Measurements from ENCODE around the gene HBP1.

HBP1 gene

GRCh38 chr7:107158028-107158427, 10.8 kb upstream of the HBP1 start:
- Histone ChIP-seq H3K9me2 (replicated peaks; ENCODE audit: insufficient read depth, low read length) (no peaks in the 10 kb centered on the region), H3F3A (ENCODE audit: insufficient read depth) (no peaks in the 10 kb centered on the region), H2AFZ (ENCODE audit: low read depth, low read length, severe bottlenecking) (no peak overlapping the region), H3K4me3 (ENCODE audit: insufficient read depth, low read length, poor library complexity, severe bottlenecking) (no peak overlapping the region), H4K20me1 (ENCODE audit: low read depth, low read length) (no peaks in the 10 kb centered on the region), H3K27me3 (ENCODE audit: low read length) (no peaks in the 10 kb centered on the region), H3K9ac (ENCODE audit: low read length) (no peak overlapping the region), H3K4me2 (ENCODE audit: low read depth, low read length, poor library complexity, severe bottlenecking) (no peak overlapping the region), H3K27ac (ENCODE audit: low read depth, low read length) (no peak overlapping the region), H3K79me2 (ENCODE audit: insufficient read depth, low read length) (no peaks in the 10 kb centered on the region), H3K9me3 (ENCODE audit: insufficient read depth, low read length) (no peaks in the 10 kb centered on the region), H3K36me3 (ENCODE audit: low read length) (no peaks in the 10 kb centered on the region)
- no peak for TF ChIP-seq EZH2phosphoT487 (conservative IDR thresholded peaks at IDR 0.05; ENCODE audit: low read length)
- TF ChIP-seq, protein P1, sequence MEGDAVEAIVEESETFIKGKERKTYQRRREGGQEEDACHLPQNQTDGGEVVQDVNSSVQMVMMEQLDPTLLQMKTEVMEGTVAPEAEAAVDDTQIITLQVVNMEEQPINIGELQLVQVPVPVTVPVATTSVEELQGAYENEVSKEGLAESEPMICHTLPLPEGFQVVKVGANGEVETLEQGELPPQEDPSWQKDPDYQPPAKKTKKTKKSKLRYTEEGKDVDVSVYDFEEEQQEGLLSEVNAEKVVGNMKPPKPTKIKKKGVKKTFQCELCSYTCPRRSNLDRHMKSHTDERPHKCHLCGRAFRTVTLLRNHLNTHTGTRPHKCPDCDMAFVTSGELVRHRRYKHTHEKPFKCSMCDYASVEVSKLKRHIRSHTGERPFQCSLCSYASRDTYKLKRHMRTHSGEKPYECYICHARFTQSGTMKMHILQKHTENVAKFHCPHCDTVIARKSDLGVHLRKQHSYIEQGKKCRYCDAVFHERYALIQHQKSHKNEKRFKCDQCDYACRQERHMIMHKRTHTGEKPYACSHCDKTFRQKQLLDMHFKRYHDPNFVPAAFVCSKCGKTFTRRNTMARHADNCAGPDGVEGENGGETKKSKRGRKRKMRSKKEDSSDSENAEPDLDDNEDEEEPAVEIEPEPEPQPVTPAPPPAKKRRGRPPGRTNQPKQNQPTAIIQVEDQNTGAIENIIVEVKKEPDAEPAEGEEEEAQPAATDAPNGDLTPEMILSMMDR (IDR thresholded peaks at IDR 0.05; ENCODE audit: insufficient read depth, low read length, poor library complexity, severe bottlenecking) = no peak

- H3K79me2 ChIP-seq (ENCODE audit: insufficient read depth, low read length) = no peaks in the 10 kb centered on the region
- no peaks in the 10 kb centered on the region for H3K27me3 ChIP-seq (ENCODE audit: low read length)
Observed at GRCh38 chr7:107160389-107160788, 8.4 kb upstream of the HBP1 start.

DNA sequence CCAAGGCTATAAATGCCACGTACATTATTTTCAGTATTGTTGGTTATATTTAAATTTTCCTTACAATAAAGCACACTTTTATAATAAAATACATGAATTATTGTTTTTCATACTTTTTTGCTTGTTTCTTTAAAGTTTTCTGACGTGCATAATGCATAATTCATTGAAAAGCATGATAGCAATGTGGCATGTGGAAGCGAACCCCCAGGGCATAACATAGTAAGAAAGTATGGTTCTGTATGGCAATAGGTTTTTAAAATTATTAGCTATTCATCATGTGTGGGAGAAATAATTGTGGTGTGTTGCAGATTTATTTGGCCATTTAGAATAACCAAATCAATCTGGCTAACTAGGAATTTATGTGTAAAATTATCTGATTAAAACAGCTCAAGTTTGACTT, 7.4 kb upstream of the HBP1 start:
- Histone ChIP-seq H3K4me2 (ENCODE audit: low read depth, low read length, poor library complexity, severe bottlenecking) (no peak overlapping the region), H3K27me3 (ENCODE audit: low read length) (no peaks in the 10 kb centered on the region), H3K9me3 (ENCODE audit: insufficient read depth, low read length) (no peaks in the 10 kb centered on the region), H3K9me2 (replicated peaks; ENCODE audit: insufficient read depth, low read length) (no peaks in the 10 kb centered on the region), H3K36me3 (ENCODE audit: low read length) (no peaks in the 10 kb centered on the region), H3K27ac (ENCODE audit: low read depth, low read length) (no peak overlapping the region), H3K9ac (ENCODE audit: low read length) (no peak overlapping the region), H3K79me2 (ENCODE audit: insufficient read depth, low read length) (no peaks in the 10 kb centered on the region), H4K20me1 (ENCODE audit: low read depth, low read length) (no peaks in the 10 kb centered on the region), H3F3A (ENCODE audit: insufficient read depth) (no peaks in the 10 kb centered on the region), H2AFZ (ENCODE audit: low read depth, low read length, severe bottlenecking) (no peak overlapping the region), H3K4me3 (ENCODE audit: insufficient read depth, low read length, poor library complexity, severe bottlenecking) (no peak overlapping the region)
- TF ChIP-seq, protein P1 (IDR thresholded peaks at IDR 0.05; ENCODE audit: insufficient read depth, low read length, poor library complexity, severe bottlenecking) = no peak
- TF ChIP-seq EZH2phosphoT487 (conservative IDR thresholded peaks at IDR 0.05; ENCODE audit: low read length) = no peak

More at GRCh38 chr7:107160389-107160788, 8.4 kb upstream of the HBP1 start:
- no peaks in the 10 kb centered on the region for H3F3A ChIP-seq (ENCODE audit: insufficient read depth)
- no peak overlapping the region for H3K27ac ChIP-seq (ENCODE audit: low read depth, low read length)
- no peaks in the 10 kb centered on the region for H3K9me3 ChIP-seq (ENCODE audit: insufficient read depth, low read length)
- H3K9ac ChIP-seq (ENCODE audit: low read length) = no peak overlapping the region
- H3K4me3 ChIP-seq (ENCODE audit: insufficient read depth, low read length, poor library complexity, severe bottlenecking) = no peak overlapping the region
- H4K20me1 ChIP-seq (ENCODE audit: low read depth, low read length) = no peaks in the 10 kb centered on the region
- TF ChIP-seq, protein P1 (IDR thresholded peaks at IDR 0.05; ENCODE audit: insufficient read depth, low read length, poor library complexity, severe bottlenecking) = no peak
- TF ChIP-seq EZH2phosphoT487 (conservative IDR thresholded peaks at IDR 0.05; ENCODE audit: low read length) = no peak
- H3K4me2 ChIP-seq (ENCODE audit: low read depth, low read length, poor library complexity, severe bottlenecking) = no peak overlapping the region
- no peak overlapping the region for H2AFZ ChIP-seq (ENCODE audit: low read depth, low read length, severe bottlenecking)
- H3K36me3 ChIP-seq (ENCODE audit: low read length) = no peaks in the 10 kb centered on the region
- no peaks in the 10 kb centered on the region for H3K9me2 ChIP-seq (replicated peaks; ENCODE audit: insufficient read depth, low read length)

Data from SU-DHL-6 (cell line).